ENCODE results near the gene NHS. TPM values are rescaled to one million over a fixed set of nuclear protein-coding genes. Genes with fewer than 3 reads are reported as not detected.
"Not testable (repeated sequence)": the region's sequence is repeated elsewhere in the genome, so short reads cannot be mapped to it uniquely, and the experiment has no call there.

Gene NHS
- total RNA-seq, 2 donors from 2014 or later, result 3.0 to 4.3 TPM

DNA sequence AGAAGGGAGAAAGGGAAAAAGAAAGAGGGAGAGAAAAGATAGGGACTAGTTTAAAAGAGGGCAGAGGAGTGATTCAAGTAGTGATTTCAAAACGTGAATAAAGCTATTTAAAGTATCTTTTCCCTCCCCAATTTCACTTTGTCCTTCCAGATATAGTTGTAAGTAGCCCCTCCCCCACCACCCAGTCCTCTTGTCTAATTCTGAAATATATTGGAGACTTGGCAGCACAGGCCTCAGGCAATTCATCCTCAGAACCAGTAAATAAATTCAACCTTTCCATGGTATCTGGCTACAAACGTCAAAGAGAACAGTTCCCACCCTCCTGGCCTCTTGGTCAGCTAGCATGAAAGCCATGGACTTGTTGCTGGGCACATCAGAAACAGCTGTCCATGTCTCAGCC lies 192.8 kb downstream of the NHS start:
- no peaks in the 10 kb centered on the region for H3K4me1 ChIP-seq
- H3K9me3 ChIP-seq, result no peaks in the 10 kb centered on the region
- no peak overlapping the region for H3K9ac ChIP-seq (ENCODE audit: low read depth in 2 of 2, low read length in 2 of 2)
- TF ChIP-seq, protein P1, sequence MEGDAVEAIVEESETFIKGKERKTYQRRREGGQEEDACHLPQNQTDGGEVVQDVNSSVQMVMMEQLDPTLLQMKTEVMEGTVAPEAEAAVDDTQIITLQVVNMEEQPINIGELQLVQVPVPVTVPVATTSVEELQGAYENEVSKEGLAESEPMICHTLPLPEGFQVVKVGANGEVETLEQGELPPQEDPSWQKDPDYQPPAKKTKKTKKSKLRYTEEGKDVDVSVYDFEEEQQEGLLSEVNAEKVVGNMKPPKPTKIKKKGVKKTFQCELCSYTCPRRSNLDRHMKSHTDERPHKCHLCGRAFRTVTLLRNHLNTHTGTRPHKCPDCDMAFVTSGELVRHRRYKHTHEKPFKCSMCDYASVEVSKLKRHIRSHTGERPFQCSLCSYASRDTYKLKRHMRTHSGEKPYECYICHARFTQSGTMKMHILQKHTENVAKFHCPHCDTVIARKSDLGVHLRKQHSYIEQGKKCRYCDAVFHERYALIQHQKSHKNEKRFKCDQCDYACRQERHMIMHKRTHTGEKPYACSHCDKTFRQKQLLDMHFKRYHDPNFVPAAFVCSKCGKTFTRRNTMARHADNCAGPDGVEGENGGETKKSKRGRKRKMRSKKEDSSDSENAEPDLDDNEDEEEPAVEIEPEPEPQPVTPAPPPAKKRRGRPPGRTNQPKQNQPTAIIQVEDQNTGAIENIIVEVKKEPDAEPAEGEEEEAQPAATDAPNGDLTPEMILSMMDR (IDR thresholded peaks at IDR 0.05), result no peak
- H3K27me3 ChIP-seq, result no peaks in the 10 kb centered on the region
- H3K4me3 ChIP-seq, result no peak overlapping the region
- no peak for DNase-seq
- intact Hi-C loops (cut with DNase I), result no loop called here
- no peaks in the 10 kb centered on the region for H3K36me3 ChIP-seq
- H3K27ac ChIP-seq, result no peak overlapping the region

DNA sequence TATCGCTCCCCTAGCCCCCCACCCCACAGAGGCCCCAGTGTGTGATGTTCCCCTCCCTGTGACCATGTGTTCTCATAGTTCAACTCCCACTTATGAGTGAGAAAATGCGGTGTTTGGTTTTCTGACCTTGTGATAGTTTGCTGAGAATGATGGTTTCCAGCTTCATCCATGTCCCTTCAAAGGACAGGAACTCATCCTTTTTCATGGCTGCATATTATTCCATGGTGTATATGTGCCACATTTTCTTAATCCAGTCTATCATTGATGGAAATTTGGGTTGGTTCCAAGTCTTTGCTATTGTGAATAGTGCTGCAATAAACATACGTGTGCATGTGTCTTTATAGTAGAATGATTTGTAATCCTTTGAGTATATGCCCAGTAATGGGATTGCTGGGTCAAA lies 193.8 kb downstream of the NHS start:
- intact Hi-C loops (cut with DNase I), result not testable (repeated sequence)

DNA sequence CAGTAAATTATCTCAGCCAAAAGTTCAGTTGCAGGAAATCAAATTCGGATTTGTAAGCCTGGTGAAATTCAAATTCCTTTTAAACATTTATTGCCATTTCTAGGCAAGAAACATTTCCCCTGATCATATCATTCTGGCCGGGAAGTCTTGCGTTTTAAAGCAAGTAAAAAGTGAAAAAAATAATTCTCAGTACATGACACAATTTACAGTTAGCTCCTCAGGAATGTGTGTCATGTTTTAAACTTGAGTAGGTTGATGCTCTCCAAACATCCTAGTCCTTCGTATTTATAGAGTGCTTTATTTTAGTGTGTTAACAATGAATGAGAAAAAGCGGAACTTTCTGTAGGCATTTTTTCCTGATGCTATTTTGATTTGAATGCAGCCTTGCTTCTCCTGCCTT lies 204.0 kb downstream of the NHS start:
- TF ChIP-seq, protein P1 (IDR thresholded peaks at IDR 0.05), result no peak
- H3K4me1 ChIP-seq, result no peaks in the 10 kb centered on the region
- DNase-seq, result no peak
- H3K27me3 ChIP-seq, result peaks cover 5% of the 10 kb centered on the region
- no peaks in the 10 kb centered on the region for H3K36me3 ChIP-seq
- intact Hi-C loops (cut with DNase I), result no loop called here
- H3K9me3 ChIP-seq, result no peaks in the 10 kb centered on the region
- no peak overlapping the region for H3K4me3 ChIP-seq
- no peak overlapping the region for H3K9ac ChIP-seq (ENCODE audit: low read depth in 2 of 2, low read length in 2 of 2)
- no peak overlapping the region for H3K27ac ChIP-seq

More for the DNA sequence above, 193.8 kb downstream of the NHS start:
- H3K9ac ChIP-seq (ENCODE audit: low read depth in 2 of 2, low read length in 2 of 2); DNase-seq; H3K27ac ChIP-seq; H3K4me3 ChIP-seq; H3K9me3 ChIP-seq; H3K4me1 ChIP-seq; H3K36me3 ChIP-seq; H3K27me3 ChIP-seq: not testable (repeated sequence)

DNA sequence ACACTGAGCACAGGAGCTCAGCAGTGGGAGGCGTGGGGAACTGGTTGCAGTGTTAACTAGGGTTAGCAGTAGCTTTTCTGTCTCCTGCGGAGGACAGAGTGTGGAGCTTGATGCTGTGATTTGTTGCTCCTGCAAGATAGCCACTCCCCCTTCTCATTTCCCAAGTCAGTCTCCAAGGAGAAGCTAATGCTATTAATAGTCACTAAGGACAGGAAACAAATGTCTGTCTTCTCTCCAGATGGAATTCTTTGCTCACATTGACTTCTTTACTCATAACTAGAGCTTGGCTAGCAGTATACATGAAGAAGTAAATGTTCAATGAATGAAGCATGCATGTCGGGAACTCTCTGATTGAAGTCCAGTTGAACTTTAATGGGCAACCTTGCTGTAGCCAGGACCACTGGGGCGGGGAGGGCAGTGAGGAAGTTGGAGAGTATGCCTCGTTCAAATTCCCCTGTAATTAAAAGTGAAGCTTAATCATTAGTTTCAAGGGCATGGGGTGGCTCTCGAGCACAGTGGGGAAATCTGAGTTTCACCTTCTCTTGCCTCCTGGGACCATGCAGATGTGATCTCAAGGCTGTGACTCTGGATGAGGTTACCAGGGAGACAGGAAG lies 205.6 kb downstream of the NHS start:
- H3K27ac ChIP-seq, result no peak overlapping the region
- no peaks in the 10 kb centered on the region for H3K36me3 ChIP-seq
- intact Hi-C loops (cut with DNase I), result no loop called here
- no peak overlapping the region for H3K4me3 ChIP-seq
- no peaks in the 10 kb centered on the region for H3K9me3 ChIP-seq
- H3K4me1 ChIP-seq, result no peaks in the 10 kb centered on the region
- H3K27me3 ChIP-seq, result no peaks in the 10 kb centered on the region
- TF ChIP-seq, protein P1 (IDR thresholded peaks at IDR 0.05), result no peak
- no peak for DNase-seq
- H3K9ac ChIP-seq (ENCODE audit: low read depth in 2 of 2, low read length in 2 of 2), result no peak overlapping the region

DNA sequence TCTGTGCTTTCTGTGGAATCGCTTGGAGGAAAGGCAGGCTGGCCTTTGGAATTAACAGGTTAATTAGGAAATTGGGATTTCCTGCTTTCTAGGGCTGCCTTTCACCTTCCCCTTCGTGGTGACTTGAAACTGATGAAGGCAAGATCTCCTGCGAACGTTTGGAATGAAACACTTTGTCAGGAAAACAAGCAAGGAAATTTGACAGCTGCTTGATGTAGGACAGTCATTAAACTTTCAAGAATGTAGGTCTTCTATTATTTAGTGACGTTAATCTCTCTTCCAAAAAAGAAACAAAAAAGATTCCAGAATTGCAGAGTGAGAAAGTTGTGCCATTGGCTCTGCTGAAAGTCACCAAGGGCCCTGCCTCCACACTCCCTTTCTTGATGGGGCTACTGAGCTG lies 206.6 kb downstream of the NHS start:
- intact Hi-C loops (cut with DNase I), result no loop called here
- Histone ChIP-seq H3K4me3 (no peak overlapping the region), H3K27me3 (no peaks in the 10 kb centered on the region), H3K36me3 (no peaks in the 10 kb centered on the region), H3K9me3 (no peaks in the 10 kb centered on the region), H3K27ac (no peak overlapping the region), H3K4me1 (no peaks in the 10 kb centered on the region), H3K9ac (ENCODE audit: low read depth in 2 of 2, low read length in 2 of 2) (no peak overlapping the region)
- TF ChIP-seq, protein P1 (IDR thresholded peaks at IDR 0.05), result no peak
- no peak for DNase-seq

DNA sequence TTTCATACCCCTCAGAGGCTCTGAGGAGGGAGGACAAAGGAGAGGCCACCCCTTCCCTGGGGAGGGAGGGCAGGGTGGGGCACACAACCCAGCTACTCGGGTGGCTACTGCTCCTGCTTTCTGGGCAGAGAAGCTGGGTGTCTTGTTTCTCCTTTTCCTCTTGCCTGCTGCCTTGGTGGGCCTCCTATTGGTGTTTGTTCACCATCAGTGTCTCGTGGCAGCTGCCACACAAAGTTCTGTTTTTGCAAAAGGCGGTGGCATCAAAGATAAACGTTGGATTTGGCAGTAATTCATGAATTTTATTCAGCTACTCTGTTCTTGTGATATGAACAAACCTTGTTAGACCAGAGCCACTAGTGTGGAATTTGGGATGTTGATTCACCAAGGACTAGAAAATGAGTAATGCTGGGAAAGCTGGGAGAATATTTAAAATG lies 209.3 kb downstream of the NHS start:
- H3K4me3 ChIP-seq, result no peak overlapping the region
- TF ChIP-seq, protein P1 (IDR thresholded peaks at IDR 0.05), result no peak
- H3K4me1 ChIP-seq, result no peaks in the 10 kb centered on the region
- H3K27ac ChIP-seq, result no peak overlapping the region
- H3K27me3 ChIP-seq, result no peaks in the 10 kb centered on the region
- H3K36me3 ChIP-seq, result no peaks in the 10 kb centered on the region
- intact Hi-C loops (cut with DNase I), result no loop called here
- no peak overlapping the region for H3K9ac ChIP-seq (ENCODE audit: low read depth in 2 of 2, low read length in 2 of 2)
- H3K9me3 ChIP-seq, result no peaks in the 10 kb centered on the region
- DNase-seq, result no peak

Measured in colonic mucosa (tissue), 4 donors.